Neural cell (in vitro differentiated cells): Measurements from ENCODE around the gene ZBTB7C. TPM values are rescaled to one million over a fixed set of nuclear protein-coding genes. Genes with fewer than 3 reads are reported as not detected.

Experiments used
- H2AFZ ChIP-seq: fragments of 200-600, 300-800 bp; sonication (generic), shearing (Covaris generic); 2 replicates; pipeline ENCODE4 v1.6.0; 2014; ENCODE audit warnings: low read depth, mild to moderate bottlenecking, antibody characterized with exemption, low read length, moderate library complexity
- H3F3A ChIP-seq: fragments of 200-600 bp; shearing (Covaris generic); 2 replicates; pipeline ENCODE4 v1.6.1; 2016; ENCODE audit warnings: mild to moderate bottlenecking, moderate library complexity, mixed read lengths, antibody characterized with exemption, low read length; ENCODE audit not compliant: insufficient read depth, poor library complexity, severe bottlenecking
- H3K27ac ChIP-seq: fragments of 200-600, 300-800 bp; sonication (generic), shearing (Covaris generic); 2 replicates; pipeline ENCODE4 v1.5.1; 2014; ENCODE audit warnings: mild to moderate bottlenecking, low read length, moderate library complexity
- H3K27me3 ChIP-seq: fragments of 300-800, 200-600 bp; sonication (generic), shearing (Covaris generic); 2 replicates; pipeline ENCODE4 v1.6.0; 2014; ENCODE audit warnings: mild to moderate bottlenecking, low read depth, low read length, moderate library complexity; ENCODE audit not compliant: insufficient read depth
- H3K36me3 ChIP-seq: fragments of 300-800, 200-600 bp; sonication (generic), shearing (Covaris generic); 2 replicates; pipeline ENCODE4 v1.5.1; 2014; ENCODE audit warnings: mild to moderate bottlenecking, antibody characterized with exemption, low read length, moderate library complexity; ENCODE audit not compliant: insufficient read depth
- H3K4me2 ChIP-seq: fragments of 300-800, 200-600 bp; sonication (generic), shearing (Covaris generic); 2 replicates; pipeline ENCODE4 v1.6.0; 2014; ENCODE audit warnings: mild to moderate bottlenecking, low read length
- H3K4me3 ChIP-seq: fragments of 300-800, 200-600 bp; sonication (generic), shearing (Covaris generic); 2 replicates; pipeline ENCODE4 v1.5.1; 2014; ENCODE audit warnings: mild to moderate bottlenecking, low read length, moderate library complexity
- H3K79me2 ChIP-seq: fragments of 200-600 bp; shearing (Covaris generic); replicated peaks from 2 replicates; pipeline ENCODE4 v1.6.0; 2014; ENCODE audit warnings: mild to moderate bottlenecking, low read length, moderate library complexity; ENCODE audit not compliant: insufficient read depth
- H3K9ac ChIP-seq: fragments of 300-800, 200-600 bp; sonication (generic), shearing (Covaris generic); 2 replicates; pipeline ENCODE4 v1.6.1; 2016; ENCODE audit warnings: mild to moderate bottlenecking, low read length, mixed read lengths
- H3K9me2 ChIP-seq: fragments of 200-600 bp; shearing (Covaris generic); 2 replicates; pipeline ENCODE4 v1.6.1; 2016; ENCODE audit warnings: mild to moderate bottlenecking, low read length, mixed read lengths; ENCODE audit not compliant: insufficient read depth
- H3K9me3 ChIP-seq: fragments of 200-600, 300-800 bp; sonication (generic), shearing (Covaris generic); 2 replicates; pipeline ENCODE4 v1.6.1; 2016; ENCODE audit warnings: mild to moderate bottlenecking, mixed run types, low read length, moderate library complexity, mixed read lengths
- H4K20me1 ChIP-seq: fragments of 200-600 bp; shearing (Covaris generic); 2 replicates; pipeline ENCODE4 v1.6.1; 2016; ENCODE audit warnings: mild to moderate bottlenecking, mixed run types; ENCODE audit not compliant: insufficient read depth
- CTCF ChIP-seq: fragments of 450-650 bp; IDR thresholded peaks from 2 replicates; pipeline ENCODE4 v1.5.1; 2014; ENCODE audit warnings: antibody characterized with exemption, mild to moderate bottlenecking, moderate library complexity; ENCODE audit not compliant: poor library complexity, severe bottlenecking
- EP300 ChIP-seq: fragments of 450-650 bp; conservative IDR thresholded peaks from 2 replicates; pipeline ENCODE4 v1.6.1; 2014; ENCODE audit warnings: antibody characterized with exemption, mild to moderate bottlenecking, moderate library complexity; ENCODE audit not compliant: poor library complexity, severe bottlenecking
- EZH2 ChIP-seq: fragments of 200-600, 300-800 bp; shearing (Covaris generic), sonication (generic); IDR thresholded peaks from 2 replicates; pipeline ENCODE4 v1.6.1; 2014; ENCODE audit warnings: antibody characterized with exemption, low read length, borderline replicate concordance, mild to moderate bottlenecking; ENCODE audit not compliant: insufficient read depth, poor library complexity, severe bottlenecking
- MXI1 ChIP-seq: fragments of 450-650 bp; conservative IDR thresholded peaks from 2 replicates; pipeline ENCODE4 v1.6.1; 2014; ENCODE audit warnings: antibody characterized with exemption, mild to moderate bottlenecking; ENCODE audit not compliant: poor library complexity, severe bottlenecking
- POLR2AphosphoS5 ChIP-seq: IDR thresholded peaks from 2 replicates; pipeline ENCODE4 v1.6.1; 2012
- RAD21 ChIP-seq: fragments of 450-650 bp; conservative IDR thresholded peaks from 2 replicates; pipeline ENCODE4 v1.6.1; 2014; ENCODE audit warnings: antibody characterized with exemption, mild to moderate bottlenecking, moderate library complexity
- REST ChIP-seq: IDR thresholded peaks from 2 replicates; pipeline ENCODE4 v1.6.1; 2012; ENCODE audit warnings: borderline replicate concordance
- SMC3 ChIP-seq: fragments of 450-650 bp; conservative IDR thresholded peaks from 2 replicates; pipeline ENCODE4 v1.6.1; 2014; ENCODE audit warnings: antibody characterized with exemption, mild to moderate bottlenecking, moderate library complexity; ENCODE audit not compliant: poor library complexity
- TAF1 ChIP-seq: IDR thresholded peaks from 2 replicates; pipeline ENCODE4 v1.6.1; 2012; ENCODE audit warnings: low read depth
- polyA plus RNA-seq: library from polyadenylated mRNA; depleted of rRNA; stranded (reverse); fragments of >200 nt; gene quantifications from 2 replicates; pipeline ENCODE4 v1.2.3, GENCODE V29; 2014

ZBTB7C gene
- polyA plus RNA-seq, 1 donor from 2014 or later = 2.4 TPM

GRCh38 chr18:47997338-47997780, 411.8 kb downstream of the ZBTB7C start:
- H3K36me3 ChIP-seq = no peaks in the 10 kb centered on the region
- H3K27me3 ChIP-seq = no peaks in the 10 kb centered on the region
- TF ChIP-seq POLR2AphosphoS5 = no peak
- TF ChIP-seq MXI1 = no peak
- TF ChIP-seq TAF1 = no peak
- TF ChIP-seq SMC3 = peak; percentile 35
- no peak for TF ChIP-seq EP300
- TF ChIP-seq RAD21 = peak; percentile 47
- TF ChIP-seq REST = no peak
- peak; percentile 63 for TF ChIP-seq CTCF
- TF ChIP-seq EZH2 = no peak
- no peaks in the 10 kb centered on the region for H4K20me1 ChIP-seq
- no peaks in the 10 kb centered on the region for H3K9me3 ChIP-seq
- H2AFZ ChIP-seq = no peak overlapping the region
- no peak overlapping the region for H3K4me2 ChIP-seq
- H3K9ac ChIP-seq = no peak overlapping the region
- no peak overlapping the region for H3K27ac ChIP-seq
- no peaks in the 10 kb centered on the region for H3F3A ChIP-seq
- no peak overlapping the region for H3K4me3 ChIP-seq
- H3K79me2 ChIP-seq = no peaks in the 10 kb centered on the region
- no peaks in the 10 kb centered on the region for H3K9me2 ChIP-seq

- H3K79me2 ChIP-seq = no peaks in the 10 kb centered on the region
- H3K9ac ChIP-seq = peak overlapping the region; percentile 28
- no peaks in the 10 kb centered on the region for H3K9me2 ChIP-seq
- H3K4me3 ChIP-seq = peak overlapping the region; percentile 52
- no peaks in the 10 kb centered on the region for H3F3A ChIP-seq
- H4K20me1 ChIP-seq = no peaks in the 10 kb centered on the region
- H2AFZ ChIP-seq = peak overlapping the region; percentile 17
- H3K36me3 ChIP-seq = no peaks in the 10 kb centered on the region
- no peaks in the 10 kb centered on the region for H3K27me3 ChIP-seq
- H3K9me3 ChIP-seq = no peaks in the 10 kb centered on the region
- peak overlapping the region; percentile 41 for H3K4me2 ChIP-seq
- peak overlapping the region; percentile 77 for H3K27ac ChIP-seq
- TF ChIP-seq TAF1 (no peak), EP300 (peak; percentile 56), CTCF (no peak), REST (peak; percentile 43), POLR2AphosphoS5 (peak; percentile 44), SMC3 (no peak)
Observed at GRCh38 chr18:47996091-47996541, 413.1 kb downstream of the ZBTB7C start.
